Measurements from ENCODE around the gene NINJ2.

GRCh38 chr12:612293-612692, 51.0 kb downstream of the NINJ2 start:
- no peak for TF ChIP-seq SUZ12 (IDR thresholded peaks at IDR 0.05; ENCODE audit: extremely low read depth, insufficient read depth, insufficient read length)
- no peak for TF ChIP-seq ZNF274 (IDR thresholded peaks at IDR 0.05; ENCODE audit: low read depth, low read length)
- TF ChIP-seq YY1 (IDR thresholded peaks at IDR 0.05; ENCODE audit: insufficient read depth, insufficient read length), result no peak
